ENCODE measurements around the gene PRPF8. TPM values are rescaled to one million over a fixed set of nuclear protein-coding genes. Genes with fewer than 3 reads are reported as not detected.

PRPF8 gene
- total RNA-seq (ENCODE audit: low replicate concordance), result 277 and 321 TPM in 2 replicates
- long read RNA-seq, partial matches to known transcripts, result 92 of 98 reads
- long read RNA-seq, other reads (novel, unspliced or antisense), result 4 of 98 reads

GRCh38 chr17:1684378-1685189, at the start of gene PRPF8:
Gene PRPF8, minus strand, starts transcription at chr17:1684867. Its CDS starts 296 bp downstream, at chr17:1684571.
- H3K36me3 Mint-ChIP-seq, result peaks cover 36% of the 10 kb centered on the region
- H3K9me3 Mint-ChIP-seq, result no peaks in the 10 kb centered on the region

GRCh38 chr17:1733759-1734158, 49.1 kb upstream of the PRPF8 start:
- no peaks in the 10 kb centered on the region for H3K9me3 Mint-ChIP-seq
- no peaks in the 10 kb centered on the region for H3K27me3 Mint-ChIP-seq
- H3K4me1 Mint-ChIP-seq (ENCODE audit: unreplicated experiment), result no peaks in the 10 kb centered on the region
- no peaks in the 10 kb centered on the region for H3K36me3 Mint-ChIP-seq
- H3K27ac Mint-ChIP-seq, result no peak overlapping the region
- DNase-seq (ENCODE audit: extremely low spot score, unreplicated experiment), result no peak
- no peak for TF ChIP-seq CTCF (conservative IDR thresholded peaks at IDR 0.05)
- no peak overlapping the region for H3K4me3 Mint-ChIP-seq

More at GRCh38 chr17:1684378-1685189, at the start of gene PRPF8:
- no peaks in the 10 kb centered on the region for H3K27me3 Mint-ChIP-seq
- peak; percentile 98 for DNase-seq (ENCODE audit: extremely low spot score, unreplicated experiment)
- TF ChIP-seq CTCF (conservative IDR thresholded peaks at IDR 0.05), result no peak
- H3K27ac Mint-ChIP-seq, result peak within 1 kb of the TSS; percentile 95
- peak within 1 kb of the TSS; percentile 99 for H3K4me3 Mint-ChIP-seq
- peaks cover 19% of the 10 kb centered on the region for H3K4me1 Mint-ChIP-seq (ENCODE audit: unreplicated experiment)

- H3K4me3 Mint-ChIP-seq, result no peak overlapping the region
- no peak overlapping the region for H3K27ac Mint-ChIP-seq
- H3K4me1 Mint-ChIP-seq (ENCODE audit: unreplicated experiment), result no peaks in the 10 kb centered on the region
- no peak for TF ChIP-seq CTCF (conservative IDR thresholded peaks at IDR 0.05)
- H3K27me3 Mint-ChIP-seq, result no peaks in the 10 kb centered on the region
- DNase-seq (ENCODE audit: extremely low spot score, unreplicated experiment), result no peak
- no peaks in the 10 kb centered on the region for H3K9me3 Mint-ChIP-seq
- H3K36me3 Mint-ChIP-seq, result no peaks in the 10 kb centered on the region
Observed at GRCh38 chr17:1732833-1733321, 48.2 kb upstream of the PRPF8 start.

- no peak for DNase-seq (ENCODE audit: extremely low spot score, unreplicated experiment)
- no peak overlapping the region for H3K4me3 Mint-ChIP-seq
- no peaks in the 10 kb centered on the region for H3K9me3 Mint-ChIP-seq
- no peak overlapping the region for H3K27ac Mint-ChIP-seq
- no peaks in the 10 kb centered on the region for H3K27me3 Mint-ChIP-seq
- TF ChIP-seq CTCF (conservative IDR thresholded peaks at IDR 0.05), result no peak
- H3K36me3 Mint-ChIP-seq, result no peaks in the 10 kb centered on the region
- no peaks in the 10 kb centered on the region for H3K4me1 Mint-ChIP-seq (ENCODE audit: unreplicated experiment)
Observed at GRCh38 chr17:1732241-1732832, 47.7 kb upstream of the PRPF8 start.

GRCh38 chr17:1731194-1731506, 46.5 kb upstream of the PRPF8 start:
- Mint-ChIP-seq H3K4me1 (ENCODE audit: unreplicated experiment) (no peaks in the 10 kb centered on the region), H3K27ac (no peak overlapping the region), H3K36me3 (no peaks in the 10 kb centered on the region), H3K4me3 (no peak overlapping the region), H3K27me3 (no peaks in the 10 kb centered on the region), H3K9me3 (no peaks in the 10 kb centered on the region)
- no peak for TF ChIP-seq CTCF (conservative IDR thresholded peaks at IDR 0.05)
- DNase-seq (ENCODE audit: extremely low spot score, unreplicated experiment), result no peak

Data from type B pancreatic cell (in vitro differentiated cells).